ENCODE data around the gene VPS72.

VPS72 gene

GRCh38 chr1:151184211-151184610 is 5.8 kb downstream of the VPS72 start:
- DNase-seq: no peak

- no peak for DNase-seq
Observed at GRCh38 chr1:151176514-151177045, 13.4 kb downstream of the VPS72 start.

- DNase-seq: no peak
Observed at GRCh38 chr1:151175863-151176262, 14.1 kb downstream of the VPS72 start, which contains the start of gene TMOD4. Gene TMOD4 (minus strand): TSS chr1:151175981. CDS start chr1:151174875, 1,106 bp downstream.

GRCh38 chr1:151175041-151175741 is 14.8 kb downstream of the VPS72 start:
- no peak for DNase-seq

GRCh38 chr1:151171190-151171589 is 18.8 kb downstream of the VPS72 start:
- no peak for DNase-seq

GRCh38 chr1:151167116-151167515 is 22.9 kb downstream of the VPS72 start:
- no peak for DNase-seq

- no peak for DNase-seq
Observed at GRCh38 chr1:151166505-151166956, 23.5 kb downstream of the VPS72 start.

- DNase-seq: peak; percentile 98
Observed at GRCh38 chr1:151165738-151166504, 24.1 kb downstream of the VPS72 start, which contains the start of the genes LYSMD1 and SCNM1. Gene LYSMD1 (minus strand): TSS chr1:151165902. CDS start chr1:151165258, 644 bp downstream. Gene SCNM1 (plus strand): TSS chr1:151166144. CDS start chr1:151166153, 9 bp downstream.

GRCh38 chr1:151165281-151165737 is 24.7 kb downstream of the VPS72 start:
- no peak for DNase-seq

GRCh38 chr1:151164732-151165280 is 25.2 kb downstream of the VPS72 start:
- DNase-seq: no peak

- no peak for DNase-seq
Observed at GRCh38 chr1:151159373-151159772, 30.6 kb downstream of the VPS72 start.

GRCh38 chr1:151158751-151159251 is 31.2 kb downstream of the VPS72 start:
- DNase-seq: no peak

GRCh38 chr1:151158326-151158725 is 31.7 kb downstream of the VPS72 start:
- peak; percentile 28 for DNase-seq

- peak; percentile 78 for DNase-seq
Observed at GRCh38 chr1:151157067-151157531, 32.9 kb downstream of the VPS72 start.

- peak; percentile 84 for DNase-seq
Observed at GRCh38 chr1:151156515-151156819, 33.5 kb downstream of the VPS72 start, which contains the start of gene TNFAIP8L2. Gene TNFAIP8L2 (plus strand): TSS chr1:151156649. CDS start chr1:151158698, 2,049 bp downstream.

GRCh38 chr1:151147665-151148064 is 42.3 kb downstream of the VPS72 start:
- DNase-seq: no peak

- DNase-seq: no peak
Observed at GRCh38 chr1:151147132-151147503, 42.9 kb downstream of the VPS72 start.

- peak; percentile 92 for DNase-seq
Observed at GRCh38 chr1:151146412-151147131, 43.4 kb downstream of the VPS72 start, which contains the start of gene SEMA6C. Gene SEMA6C (minus strand): TSS chr1:151146631. CDS start chr1:151142621, 4,010 bp downstream.

GRCh38 chr1:151146072-151146411 is 44.0 kb downstream of the VPS72 start:
- DNase-seq: no peak

- DNase-seq: no peak
Observed at GRCh38 chr1:151145304-151146071, 44.5 kb downstream of the VPS72 start.

All from activated CD4-positive, alpha-beta T cell treated with anti-CD3 and anti-CD28 coated beads, Interleukin-2, Interleukin-6, amounts not matched to agents 100 ng/mL and 50 ng/mL, durations not matched to agents 16 hours and 8 hours (primary cell).